ENCODE measurements around the gene HDGFL2.

The HDGFL2 gene

GRCh38 chr19:4550479-4551050 lies 78.5 kb downstream of the HDGFL2 start:
- DNase-seq: no peak
